GM21723 (cell line): Measurements from ENCODE around the gene SGPL1.
A peak's percentile ranks its signal among the peaks of the same experiment; 100 is the strongest.

Experiments used
- ATAC-seq: cut with Tn5 transposase; IDR thresholded peaks from one replicate; pipeline ENCODE4 v1.9.1; 2021; ENCODE audit warnings: mild to moderate bottlenecking, moderate library complexity; ENCODE audit not compliant: unreplicated experiment

Gene SGPL1

DNA sequence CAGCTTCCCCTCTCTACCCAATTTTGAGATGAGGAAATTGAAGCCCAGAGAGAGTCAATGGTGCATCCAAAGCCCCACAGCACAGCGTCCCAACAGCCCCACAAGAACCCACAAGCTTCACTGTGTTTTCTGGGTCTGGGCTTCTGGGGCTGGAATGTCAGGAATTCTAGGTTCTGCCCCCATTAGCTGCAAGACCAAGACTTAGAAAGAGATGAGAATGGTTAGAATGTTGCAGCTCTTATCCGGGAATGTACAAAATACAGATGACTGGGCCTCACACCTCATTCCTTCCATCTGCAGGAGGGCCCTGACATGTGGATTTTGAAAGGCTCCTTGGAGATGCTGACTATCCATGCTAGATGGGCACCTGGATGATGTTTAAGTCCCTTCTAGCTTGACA lies 6.0 kb upstream of the SGPL1 start:
- ATAC-seq, result no peak

DNA sequence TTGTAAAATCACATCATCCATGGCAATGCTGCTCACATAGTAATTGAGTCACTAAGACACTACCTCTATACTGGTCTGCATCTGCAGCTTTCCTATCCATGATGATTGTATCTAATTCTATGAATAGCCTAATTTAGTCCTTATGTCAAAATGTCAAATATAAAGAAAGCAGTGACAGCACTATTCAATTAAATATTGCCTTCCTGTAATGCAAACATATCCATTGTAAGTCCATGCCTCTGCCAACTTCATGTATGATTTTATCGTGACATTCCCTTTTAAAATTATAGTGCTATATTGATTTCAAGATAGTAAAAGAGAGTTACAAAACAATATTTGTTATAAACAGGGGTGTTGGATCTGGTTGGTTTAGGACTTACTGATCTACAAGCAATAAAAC lies 4.8 kb upstream of the SGPL1 start:
- ATAC-seq, result no peak

DNA sequence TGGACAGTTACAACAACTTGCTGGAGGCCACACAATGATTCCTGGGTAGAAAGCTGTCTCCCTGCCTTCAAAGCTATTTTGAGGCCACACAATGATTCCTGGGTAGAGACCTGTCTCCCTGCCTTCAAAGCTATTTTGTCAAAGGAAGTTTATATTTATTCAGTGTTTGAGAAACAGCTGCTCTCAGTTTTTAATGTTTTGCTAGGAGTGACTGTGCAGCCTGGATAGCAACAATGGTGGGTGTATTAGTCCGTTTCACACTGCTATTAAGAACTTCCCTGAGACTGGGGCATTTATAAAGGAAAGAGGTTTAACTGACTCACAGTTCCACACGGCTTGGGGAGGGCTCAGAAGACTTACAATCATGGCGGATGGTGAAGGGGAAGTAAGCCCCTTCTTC lies 3.9 kb upstream of the SGPL1 start:
- ATAC-seq, result no peak

DNA sequence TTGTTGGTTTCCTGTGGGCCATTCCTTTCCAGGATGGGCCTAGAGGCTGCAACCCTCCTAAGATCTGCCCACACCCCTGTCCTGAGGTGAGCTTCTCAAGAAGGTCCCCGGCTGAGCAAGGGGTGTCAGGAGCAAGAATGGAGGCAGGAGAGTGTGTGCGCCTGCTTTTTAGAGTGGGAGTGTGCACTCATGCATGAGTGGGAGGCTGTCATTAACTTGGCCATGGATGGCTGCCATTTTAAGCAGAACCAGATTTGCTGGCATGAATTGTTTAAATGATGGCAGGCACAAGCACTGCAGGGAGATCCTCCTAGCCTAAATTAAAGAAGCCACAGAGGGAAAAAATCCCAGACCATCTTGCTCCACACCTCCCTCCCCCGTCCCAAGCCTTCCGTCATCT lies 2.9 kb upstream of the SGPL1 start:
- ATAC-seq, result no peak

DNA sequence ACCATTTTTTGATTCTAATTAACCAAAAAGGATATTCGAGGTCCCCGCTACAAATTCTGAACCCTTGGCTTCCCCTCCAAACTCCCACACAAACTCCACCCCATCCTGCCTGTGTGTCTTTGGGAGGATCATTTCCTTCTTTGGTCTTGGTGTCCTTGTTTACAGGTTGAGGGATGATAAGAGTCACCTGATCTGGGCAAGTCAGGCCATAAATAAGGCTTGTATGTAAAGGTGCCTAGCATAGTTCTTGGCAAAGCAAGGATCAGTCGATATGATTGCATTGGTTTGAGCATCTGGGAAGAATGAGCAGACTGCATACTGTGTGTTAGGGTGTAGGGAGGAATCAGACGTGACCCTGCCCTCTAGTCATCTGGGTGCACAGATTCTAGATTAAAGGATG lies 1.6 kb upstream of the SGPL1 start:
- no peak for ATAC-seq

DNA sequence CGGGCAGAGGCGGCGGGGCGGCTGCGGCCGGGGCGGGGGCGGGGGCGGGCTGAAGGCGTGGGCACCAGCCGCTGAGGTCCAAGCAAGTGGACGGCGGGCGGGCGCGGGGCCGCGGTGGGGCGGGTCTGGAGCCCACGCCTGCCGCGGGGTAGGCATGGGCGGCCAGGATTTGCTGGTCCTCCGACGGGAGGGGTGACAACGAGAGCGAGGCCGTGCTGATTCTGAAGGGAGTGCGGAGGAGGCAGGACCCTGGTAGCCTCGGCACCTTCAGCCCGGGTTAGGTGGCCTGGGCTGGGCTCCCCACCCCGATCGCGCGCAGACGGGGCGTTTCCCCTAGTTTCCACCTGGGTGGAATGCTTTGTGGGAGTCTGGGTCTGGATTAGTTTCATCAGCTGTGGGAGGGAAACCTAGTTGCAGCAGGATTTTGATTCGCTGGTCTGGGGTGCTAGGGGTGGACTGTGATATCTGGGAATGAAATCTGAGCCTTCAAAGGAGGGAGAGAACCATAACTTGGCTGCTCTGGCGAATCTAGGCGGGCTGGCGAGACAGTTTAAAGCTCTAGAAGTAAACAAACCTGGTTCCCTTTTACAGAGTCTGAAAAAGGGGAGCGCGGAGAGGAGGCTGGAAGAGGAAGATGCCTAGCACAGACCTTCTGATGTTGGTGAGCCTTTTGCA lies 609 bp downstream of the SGPL1 start:
- peak; percentile 51 for ATAC-seq

DNA sequence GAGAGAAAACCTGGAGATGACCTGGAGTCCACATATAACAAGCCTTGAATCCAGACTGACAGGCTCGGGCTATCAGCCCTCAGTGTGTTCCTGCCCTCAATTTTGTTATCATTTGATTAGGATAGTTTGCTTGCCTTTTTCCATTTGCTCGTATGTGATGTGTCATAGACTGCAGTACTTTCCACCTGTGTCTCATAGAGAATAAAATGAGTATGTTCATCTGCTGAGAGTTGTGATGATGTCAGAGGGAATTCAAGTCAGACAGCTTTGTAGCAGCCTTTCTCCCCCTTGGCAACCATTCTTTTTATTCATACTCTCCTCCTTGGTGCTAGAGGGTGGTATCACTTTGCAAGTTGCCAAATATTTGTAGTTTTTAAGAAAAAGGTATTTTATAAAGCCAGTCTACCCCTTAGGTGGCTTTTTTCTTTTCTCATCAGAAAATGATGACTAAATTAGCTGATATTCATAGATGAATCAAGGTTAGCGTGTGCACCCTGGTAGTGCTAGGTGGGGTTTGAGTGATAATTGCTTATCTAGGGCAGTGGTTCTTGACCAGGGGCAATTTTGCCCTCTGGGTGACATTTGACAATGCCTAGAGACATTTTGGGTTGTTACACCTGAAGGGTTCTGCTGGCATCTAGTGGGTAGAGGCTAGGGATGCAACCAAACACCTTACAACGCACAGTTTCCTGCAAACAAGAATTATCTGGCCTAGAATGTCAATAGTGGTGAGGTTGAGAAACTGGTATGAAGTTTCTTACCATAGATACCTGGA lies 5.4 kb downstream of the SGPL1 start:
- no peak for ATAC-seq

DNA sequence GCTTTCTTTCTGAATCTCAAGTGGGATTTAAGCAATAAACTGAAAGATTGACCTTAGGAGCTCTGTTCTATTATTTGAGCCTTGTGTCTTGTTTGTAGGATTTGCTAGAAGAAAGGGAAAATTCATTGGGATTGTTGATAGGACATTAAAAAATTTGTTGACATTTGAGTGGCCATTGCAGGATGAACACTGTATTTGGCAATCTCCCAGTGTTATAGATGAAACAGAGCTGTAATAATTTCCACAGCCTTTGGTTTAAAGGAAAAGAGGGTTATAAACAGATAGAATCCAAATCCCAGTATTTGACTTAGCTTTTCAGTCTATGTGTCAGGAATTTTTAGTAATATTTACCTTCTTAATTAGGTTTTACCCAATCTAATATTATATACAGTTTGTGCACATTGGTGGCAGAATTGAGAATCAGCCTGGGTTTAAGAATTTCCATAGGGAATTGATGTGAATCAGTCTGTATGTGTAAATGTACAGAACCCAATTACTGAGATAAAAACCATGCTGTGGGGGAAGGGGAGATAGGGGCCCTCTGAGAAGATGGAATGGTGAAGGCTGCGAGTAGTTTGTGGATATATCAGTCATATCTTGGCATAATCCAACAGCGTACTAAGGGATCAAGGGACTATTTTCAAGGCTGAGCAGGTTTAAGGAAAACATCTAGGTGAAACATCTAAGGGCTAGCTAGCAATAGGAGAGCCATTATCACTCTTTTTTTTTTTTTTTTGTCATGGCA lies 6.5 kb downstream of the SGPL1 start:
- no peak for ATAC-seq

DNA sequence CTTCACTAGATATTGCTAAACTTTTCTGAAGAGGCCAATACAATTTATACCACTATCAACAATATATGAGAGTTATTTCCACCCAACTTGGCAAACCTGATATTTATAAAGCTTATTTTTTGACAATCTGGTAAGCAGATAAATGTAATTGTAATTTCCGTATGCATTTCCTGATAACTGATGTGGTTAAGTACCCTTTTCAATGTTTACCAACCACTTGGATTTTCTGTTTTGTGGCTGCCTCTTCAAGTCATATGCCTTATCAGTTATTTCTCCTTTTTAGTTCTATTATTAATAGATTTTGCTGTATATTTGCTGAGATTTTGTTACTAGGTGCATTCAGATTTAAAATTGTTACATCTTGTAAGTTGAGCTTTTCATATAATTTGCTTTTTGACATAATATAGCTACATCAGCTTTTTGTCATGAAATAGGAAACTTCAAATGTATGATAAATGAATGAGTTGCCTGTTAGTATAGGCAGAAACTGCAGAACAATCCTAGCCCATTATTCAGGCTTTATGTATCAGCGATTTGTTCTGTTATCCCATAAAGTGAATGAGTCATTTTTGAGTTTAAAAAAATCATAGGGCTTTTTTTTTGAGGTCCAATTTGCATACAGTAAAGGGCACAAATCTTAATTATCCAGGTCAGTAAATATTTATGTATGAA lies 11.5 kb downstream of the SGPL1 start:
- ATAC-seq, result no peak

DNA sequence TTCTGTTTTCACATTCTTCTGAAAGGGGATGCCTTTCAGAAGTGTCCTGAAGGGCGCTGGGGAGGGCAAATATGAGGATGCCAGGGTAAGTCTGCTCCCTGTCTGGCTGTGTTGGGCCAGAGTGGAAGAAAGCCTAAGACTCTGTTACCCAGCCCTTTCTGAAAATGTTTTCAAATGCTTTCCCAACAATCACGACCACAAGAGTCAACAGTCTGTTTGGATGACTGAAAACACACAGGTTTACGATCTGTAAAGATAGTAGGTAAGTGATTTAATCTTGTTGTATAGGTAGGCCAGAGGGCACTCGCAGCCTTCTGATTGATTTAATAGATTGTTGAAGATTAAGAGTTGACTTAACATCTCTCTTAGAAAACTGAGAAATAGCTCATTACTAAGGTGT lies 13.2 kb downstream of the SGPL1 start:
- ATAC-seq, result no peak

DNA sequence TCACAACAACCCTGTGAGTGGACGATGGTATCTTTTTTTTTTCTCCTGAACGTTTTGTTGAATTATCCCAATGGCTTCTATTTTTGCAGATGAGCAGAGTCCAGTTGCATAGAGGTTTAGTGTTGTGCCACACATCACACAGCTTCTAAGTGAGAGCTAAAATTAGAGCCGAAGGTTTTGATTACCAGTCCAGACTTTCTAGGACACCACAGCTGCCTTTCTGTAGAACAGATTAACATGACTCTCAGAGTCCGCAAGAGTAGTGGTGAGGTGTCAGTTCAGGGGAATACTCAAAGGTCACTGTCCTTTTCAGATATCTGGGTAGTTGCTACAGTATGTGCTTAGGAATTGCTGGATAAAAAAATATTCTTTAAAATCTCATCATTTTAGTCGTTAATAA lies 13.8 kb downstream of the SGPL1 start:
- ATAC-seq, result no peak

DNA sequence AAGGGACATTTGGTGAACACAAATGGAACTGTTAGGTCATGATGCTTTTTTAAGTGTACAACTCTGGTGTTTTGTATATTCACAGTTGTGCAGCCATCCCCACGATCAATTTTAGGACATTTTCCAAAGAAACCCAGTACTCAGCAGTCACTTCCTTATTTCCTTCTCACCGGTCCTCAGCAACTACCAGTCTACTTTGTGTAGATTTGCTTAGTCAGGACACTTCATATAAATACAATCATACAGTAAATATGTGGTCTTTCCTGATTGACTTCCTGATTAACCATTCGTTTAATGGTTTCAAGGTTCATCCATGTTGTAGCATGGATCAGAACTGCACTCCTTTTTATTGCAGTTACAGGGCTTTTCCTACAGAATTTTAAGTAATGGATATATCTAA lies 14.4 kb downstream of the SGPL1 start:
- ATAC-seq, result no peak

DNA sequence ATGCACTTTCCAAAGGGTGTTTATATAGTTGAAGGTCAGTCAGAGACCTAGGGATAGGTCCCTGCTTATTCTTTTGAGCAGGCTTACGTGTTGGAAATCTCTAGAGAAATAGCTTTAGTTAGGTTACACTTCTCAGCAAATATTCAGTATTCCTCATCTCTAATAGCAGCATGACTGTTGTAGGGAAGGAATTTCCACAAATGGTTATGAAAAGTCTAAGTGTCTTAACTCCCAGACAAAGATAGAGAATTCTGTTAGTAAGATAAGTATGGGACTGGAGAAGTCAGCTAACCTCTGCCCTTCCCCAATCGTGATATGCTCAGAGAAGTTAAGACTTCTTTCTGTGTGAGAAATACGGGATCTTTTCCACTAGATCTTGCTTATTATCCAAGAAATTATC lies 16.5 kb downstream of the SGPL1 start:
- ATAC-seq, result no peak

DNA sequence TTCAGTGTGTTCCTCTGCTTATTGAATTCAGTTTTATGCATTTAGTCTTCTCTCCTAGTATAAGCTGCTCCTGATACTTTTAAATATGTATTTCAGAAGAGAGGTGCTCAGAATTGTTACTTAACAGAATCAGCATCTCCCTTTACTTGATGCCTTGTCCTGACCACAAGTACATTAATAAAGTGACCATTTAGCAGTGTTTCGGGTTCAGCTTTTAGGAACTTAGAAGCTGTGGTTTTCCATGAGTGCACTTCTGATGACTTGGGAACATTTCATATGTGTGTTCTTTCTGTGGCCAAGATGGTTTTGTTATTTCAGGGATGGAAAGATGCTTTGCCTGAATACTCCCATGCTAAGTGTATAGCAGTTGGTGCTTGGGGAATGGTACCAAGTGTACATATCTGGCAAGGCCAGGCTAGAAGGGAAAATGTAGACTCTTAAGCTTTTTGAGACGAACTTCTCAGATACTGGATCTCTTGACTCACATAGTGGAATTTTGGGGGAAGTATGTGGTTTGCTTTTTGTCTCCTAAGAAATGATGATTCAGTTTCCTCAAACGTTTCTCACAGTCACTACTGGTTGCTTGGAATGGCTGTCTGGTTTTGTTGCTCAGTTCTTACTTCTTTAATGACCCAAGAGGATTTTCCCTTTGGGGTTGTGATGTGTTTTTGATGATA lies 17.2 kb downstream of the SGPL1 start:
- ATAC-seq, result no peak

DNA sequence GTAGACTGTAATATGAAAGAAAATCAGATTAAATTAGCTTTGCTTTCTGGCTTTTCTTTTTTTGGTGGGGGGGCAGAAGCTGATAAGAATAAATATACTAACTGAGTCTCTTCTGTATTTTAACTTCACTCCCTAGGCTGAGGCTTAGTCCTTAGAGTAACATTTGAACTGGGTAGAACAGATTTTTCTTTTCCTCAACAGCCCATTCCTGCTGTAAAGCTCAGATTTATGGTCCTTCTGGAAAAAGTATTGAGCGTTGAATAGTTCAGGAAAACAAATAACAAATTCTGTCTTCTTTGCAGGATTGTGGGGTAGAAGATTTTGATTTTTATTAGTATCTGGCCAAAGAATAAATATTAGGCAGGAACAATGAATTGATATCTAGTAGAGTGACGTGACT lies 17.9 kb downstream of the SGPL1 start:
- ATAC-seq, result no peak

DNA sequence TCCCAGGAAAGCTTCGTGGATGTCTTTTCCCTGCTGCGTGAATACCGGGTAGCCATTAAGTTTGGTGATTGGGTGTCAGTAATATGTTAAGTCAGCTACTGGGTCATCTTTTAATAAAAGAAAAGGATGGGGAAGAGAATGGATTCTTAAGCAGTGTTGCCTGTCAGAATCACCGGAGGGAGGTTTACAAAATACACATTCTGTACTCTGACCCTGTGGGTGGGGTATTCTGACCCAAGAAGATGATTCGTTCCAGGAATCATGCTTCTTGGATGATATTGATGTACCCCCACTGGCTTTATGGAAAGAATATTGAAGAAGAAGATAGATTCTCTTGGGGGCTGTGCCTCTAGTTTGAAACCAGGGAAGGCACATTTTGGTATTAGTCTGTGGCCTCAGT lies 18.3 kb downstream of the SGPL1 start:
- no peak for ATAC-seq

DNA sequence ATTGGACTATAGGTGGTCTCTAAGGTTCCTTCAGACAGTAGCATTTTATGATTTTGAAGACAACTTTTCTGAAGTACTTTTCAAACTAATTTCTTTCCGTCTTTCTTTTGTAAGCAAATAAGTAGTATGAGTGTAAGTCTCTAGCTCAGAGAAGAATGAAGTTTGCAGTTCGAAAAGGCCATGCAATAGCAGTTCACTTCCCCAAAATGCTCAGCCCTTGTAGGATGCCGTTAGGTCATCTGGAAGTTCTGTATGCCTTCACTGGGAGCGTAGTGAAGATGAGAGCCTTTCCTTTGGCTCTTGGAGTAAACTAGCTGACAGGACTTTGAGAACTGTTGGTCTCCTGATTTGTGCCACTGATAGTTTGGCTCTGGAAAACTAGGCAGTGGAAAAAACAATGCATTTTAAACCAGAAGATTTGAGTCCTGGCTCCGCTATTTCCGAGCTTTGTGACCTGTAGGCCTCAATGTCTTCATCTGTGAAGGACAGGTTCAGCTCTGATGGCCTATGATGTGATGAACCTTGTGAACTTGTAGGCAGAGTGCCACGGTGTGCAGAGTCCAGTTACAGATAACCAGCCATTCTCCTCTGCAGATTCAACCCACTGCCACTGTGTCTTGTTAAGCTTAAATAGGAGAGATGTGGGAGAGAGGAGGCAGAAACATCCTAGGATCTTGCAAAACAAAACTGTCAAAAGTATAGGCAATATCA lies 18.8 kb downstream of the SGPL1 start:
- no peak for ATAC-seq

DNA sequence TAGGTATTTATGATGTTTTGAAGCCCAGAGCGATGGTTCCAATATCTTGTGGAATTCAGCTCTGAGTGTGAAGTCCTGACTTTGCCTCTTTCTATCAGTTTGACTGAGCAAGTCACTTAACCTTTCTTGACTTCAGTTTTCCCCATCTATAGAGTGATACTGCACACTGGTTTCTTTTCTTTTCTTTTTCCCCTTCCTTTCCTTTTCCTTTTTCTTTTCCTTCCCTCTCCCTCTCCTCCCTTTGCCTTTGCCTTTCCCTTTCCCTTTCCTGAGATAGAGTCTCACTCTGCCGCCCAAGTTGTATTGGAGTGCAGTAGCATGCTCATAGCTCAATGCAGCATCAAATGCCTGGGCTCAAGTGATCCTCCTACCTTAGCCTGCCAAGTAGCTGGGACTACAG lies 20.6 kb downstream of the SGPL1 start:
- ATAC-seq, result no peak

DNA sequence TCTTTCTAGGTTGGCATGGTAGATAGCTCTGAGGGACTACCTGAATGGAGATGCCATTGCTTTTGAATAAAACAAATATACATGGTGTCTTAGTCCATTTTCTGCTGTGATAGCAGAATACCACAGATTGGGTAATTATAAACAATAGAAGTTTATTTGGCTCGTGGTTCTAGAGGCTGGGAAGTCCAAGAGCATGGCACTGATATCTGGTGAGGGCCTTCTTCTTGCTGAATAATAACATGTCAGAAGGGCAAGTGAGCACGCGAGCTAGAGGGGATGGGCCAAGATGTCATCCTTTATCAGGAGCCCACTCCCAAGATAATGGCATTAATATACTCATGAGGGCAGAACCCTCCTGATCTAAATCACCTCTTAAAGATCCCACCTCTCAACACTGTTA lies 21.9 kb downstream of the SGPL1 start:
- no peak for ATAC-seq

DNA sequence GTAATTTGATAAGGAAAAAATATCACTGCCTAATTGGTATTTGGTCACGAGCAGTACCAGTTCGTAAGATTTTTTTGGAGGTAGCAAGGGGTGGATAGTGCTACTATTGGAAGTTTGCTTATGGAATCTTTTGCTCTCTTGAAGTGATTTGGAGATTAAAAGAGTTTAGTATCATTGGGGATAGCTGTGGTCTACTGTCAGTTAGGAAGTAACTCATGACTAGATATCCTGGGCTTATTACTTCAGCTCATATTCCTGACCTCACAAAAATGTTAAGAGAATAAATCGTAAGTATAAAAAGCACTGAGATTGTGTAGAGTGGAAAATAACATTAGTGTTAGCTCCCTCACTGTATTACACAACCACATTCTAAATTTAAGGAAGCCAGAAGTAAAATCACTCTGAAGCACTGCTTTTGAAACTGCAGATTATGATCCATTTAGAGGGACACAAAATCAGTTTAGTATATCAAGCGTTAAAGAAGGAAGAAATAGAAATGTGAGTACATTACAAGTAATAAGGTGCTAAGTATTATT lies 22.6 kb downstream of the SGPL1 start:
- ATAC-seq, result no peak
